SH-SY5Y (cell line): Measurements from ENCODE around the gene NGEF.

Source experiments
- GATA2 ChIP-seq: IDR thresholded peaks from 2 replicates; pipeline ENCODE4 v1.6.1; 2011; ENCODE audit warnings: mild to moderate bottlenecking, low read depth, low read length
- GATA3 ChIP-seq: IDR thresholded peaks from 2 replicates; pipeline ENCODE4 v1.6.1; 2011; ENCODE audit warnings: low read depth, mild to moderate bottlenecking, low read length, moderate library complexity

DNA sequence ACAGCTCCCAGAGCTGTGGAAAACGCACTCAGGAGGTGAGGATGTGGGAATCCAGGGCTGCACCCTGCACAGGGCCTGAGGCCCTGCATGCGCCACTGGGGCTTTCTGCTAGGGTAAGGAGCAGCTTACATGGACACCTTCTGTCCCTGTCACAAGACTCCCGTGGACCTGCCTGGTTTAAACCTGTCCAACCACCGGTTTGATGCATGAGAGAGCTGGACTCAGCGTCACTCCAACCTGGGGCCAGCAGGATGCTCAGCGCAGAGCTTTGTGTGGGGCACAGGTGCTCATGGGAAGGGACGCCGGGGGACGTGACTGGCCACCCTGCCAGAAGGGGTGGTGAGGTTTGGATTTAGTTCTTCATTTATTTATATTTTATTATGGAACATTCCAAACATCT, 118.8 kb downstream of the NGEF start:
- TF ChIP-seq GATA2: no peak
- TF ChIP-seq GATA3: no peak
